Panc1 (cell line): ENCODE data around the gene ROS1. TPM values are rescaled to one million over a fixed set of nuclear protein-coding genes. Genes with fewer than 3 reads are reported as not detected.

Experiments used
- ATAC-seq: fragments of 200-7000 bp; cut with Tn5 transposase; 2 replicates; pipeline ENCODE4 v1.9.1; 2020; ENCODE audit warnings: mild to moderate bottlenecking, moderate library complexity
- BruUV-seq: library from RNA; stranded (reverse); fragments of 400-500 nt; replicated peaks from 2 replicates; lab custom pipeline; 2021; lab: Mats Ljungman, UMichigan
- CTCF ChIA-PET: fragments of 300-600 bp; sonication (Branson Sonifier 250); formaldehyde crosslinking; loops from one replicate; lab custom pipeline; 2022; ENCODE audit warnings: antibody characterized with exemption; lab: Charles Lee
- POLR2A ChIA-PET: fragments of 300-600 bp; sonication (Branson Sonifier 250); formaldehyde crosslinking; loops from one replicate; lab custom pipeline; 2022; ENCODE audit warnings: antibody characterized with exemption; lab: Charles Lee
- DNase-seq: peaks from one replicate; pipeline ENCODE4 v3.0.0-alpha.2; 2010; ENCODE audit warnings: low read depth, low spot score
- H3K27ac ChIP-seq: 2 replicates; pipeline ENCODE4 v1.5.1; 2011; ENCODE audit warnings: mild to moderate bottlenecking, low read length, inconsistent platforms
- H3K27me3 ChIP-seq: fragments of 200-500 bp; sonication (Bioruptor generic); 2 replicates; pipeline ENCODE4 v1.6.0; 2014; ENCODE audit warnings: low read length, inconsistent platforms; ENCODE audit not compliant: control insufficient read depth, insufficient read depth
- H3K36me3 ChIP-seq: fragments of 200-500 bp; sonication (Bioruptor generic); 2 replicates; pipeline ENCODE4 v1.5.1; 2014; ENCODE audit warnings: inconsistent platforms, mild to moderate bottlenecking, low read length, moderate library complexity; ENCODE audit not compliant: control insufficient read depth, insufficient read depth
- H3K4me1 ChIP-seq: 2 replicates; pipeline ENCODE4 v1.5.1; 2011; ENCODE audit warnings: inconsistent platforms, mild to moderate bottlenecking, low read length, moderate library complexity; ENCODE audit not compliant: control insufficient read depth, insufficient read depth
- H3K4me3 ChIP-seq, 2 experiments: 2 replicates each; pipeline ENCODE4 v1.5.1; 2011 to 2012; ENCODE audit warnings: low read depth in 2 of 2, low read length in 2 of 2, mild to moderate bottlenecking in 2 of 2, inconsistent platforms in 1 of 2, moderate library complexity in 1 of 2
- H3K9me3 ChIP-seq: fragments of 200-500 bp; sonication (Bioruptor generic); 2 replicates; pipeline ENCODE4 v1.5.1; 2014; ENCODE audit warnings: low read depth, mild to moderate bottlenecking, inconsistent platforms, low read length, moderate library complexity; ENCODE audit not compliant: control insufficient read depth, insufficient read depth
- CTCF ChIP-seq: fragments of 450-650 bp; IDR thresholded peaks from 2 replicates; pipeline ENCODE4 v1.5.1; 2017; ENCODE audit warnings: mild to moderate bottlenecking
- POLR2AphosphoS5 ChIP-seq: IDR thresholded peaks from 2 replicates; pipeline ENCODE4 v1.6.1; 2012; ENCODE audit warnings: mild to moderate bottlenecking, low read depth, low read length, moderate library complexity
- REST ChIP-seq, 2 experiments: IDR thresholded peaks; 2 replicates each; pipeline ENCODE4 v1.6.1; 2011 to 2012; ENCODE audit warnings: low read depth in 2 of 2, control low read depth in 1 of 2, low read length in 1 of 2, mild to moderate bottlenecking in 1 of 2, moderate library complexity in 1 of 2; ENCODE audit not compliant: insufficient read depth in 1 of 2
- SIN3A ChIP-seq: IDR thresholded peaks from 2 replicates; pipeline ENCODE4 v1.6.1; 2012; ENCODE audit warnings: low read depth, mild to moderate bottlenecking, low read length, moderate library complexity, borderline replicate concordance; ENCODE audit not compliant: insufficient read depth
- TCF7L2 ChIP-seq: IDR thresholded peaks from 2 replicates; pipeline ENCODE4 v1.6.1; 2011; ENCODE audit warnings: mild to moderate bottlenecking, low read depth, low read length, inconsistent platforms
- in situ Hi-C: cut with HindIII; loops from 2 replicates; pipeline ENCODE4 v1.10.0; 2016; ENCODE audit warnings: low sequenced_read_pairs, low pct_unique_long_range_greater_than_20kb
- intact Hi-C: fragments of 100-400 bp; cut with micrococcal nuclease; formaldehyde crosslinking; loops from one replicate; pipeline ENCODE4 v1.10.0; 2022; ENCODE audit not compliant: unreplicated experiment
- total RNA-seq: library from RNA; stranded (reverse); gene quantifications from one replicate; pipeline ENCODE4 v1.2.1, GENCODE V29; 2021; ENCODE audit not compliant: unreplicated experiment

Gene ROS1
- total RNA-seq, 1 experiment from 2014 or later, result 0.10 TPM

DNA sequence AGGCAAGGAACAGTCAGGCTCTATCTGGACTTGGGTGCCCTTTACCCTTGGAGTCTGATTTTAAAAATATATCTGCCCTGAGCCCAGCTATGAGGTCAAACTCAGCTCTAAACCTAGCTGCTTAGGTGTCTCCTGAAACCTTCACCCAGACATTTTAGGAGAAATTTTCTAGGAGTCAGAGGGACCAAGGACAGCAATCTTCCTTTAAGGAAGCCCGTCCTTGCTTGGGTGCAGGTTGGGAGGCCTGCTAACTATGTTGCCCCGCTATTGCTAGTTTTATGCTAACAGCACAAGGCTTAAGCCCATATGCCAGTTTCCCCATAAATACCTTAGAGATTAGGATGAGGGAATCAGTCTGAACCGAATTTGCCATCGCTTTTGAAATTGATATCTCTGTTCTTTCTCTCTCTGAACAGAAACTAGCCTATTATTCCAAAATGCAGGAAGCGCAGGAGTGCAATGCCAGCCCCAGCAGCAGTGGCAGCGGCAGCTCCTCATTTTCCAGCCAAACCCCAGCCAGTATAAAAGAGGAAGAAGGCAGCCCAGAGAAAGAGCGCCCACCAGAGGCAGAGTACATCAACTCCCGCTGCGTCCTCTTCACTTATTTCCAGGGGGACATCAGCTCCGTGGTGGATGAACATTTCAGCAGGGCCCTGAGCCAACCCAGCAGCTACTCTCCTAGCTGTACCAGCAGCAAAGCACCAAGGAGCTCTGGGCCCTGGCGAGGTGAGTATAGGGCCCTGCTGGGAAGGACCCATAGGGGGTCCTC lies 157.8 kb downstream of the ROS1 start:
- Histone ChIP-seq H3K27me3 (peaks cover 76% of the 10 kb centered on the region), H3K9me3 (no peaks in the 10 kb centered on the region), H3K4me1 (peaks cover 10% of the 10 kb centered on the region), H3K4me3 (no peak overlapping the region), H3K36me3 (no peaks in the 10 kb centered on the region), H3K27ac (no peak overlapping the region)
- ChIA-PET CTCF (no interaction called here), POLR2A (no interaction called here)
- in situ Hi-C loops (no loop called here), intact Hi-C loops (no loop called here)
- no TSS peak for BruUV-seq
- no peak for DNase-seq
- no peak for ATAC-seq
- TF ChIP-seq CTCF (peak; percentile 37), POLR2AphosphoS5 (no peak), REST (IDR thresholded peaks at IDR 0.05; ENCODE audit: insufficient read depth in 1 of 2, low read depth in 2 of 2, low read length in 1 of 2) (peak in 1 of 2 experiments; percentile 28; a peak in 1 of 4 replicates)

- peaks cover 10% of the 10 kb centered on the region for H3K4me1 ChIP-seq
- H3K9me3 ChIP-seq, result no peaks in the 10 kb centered on the region
- in situ Hi-C loops (no loop called here), intact Hi-C loops (no loop called here)
- ChIA-PET POLR2A (no interaction called here), CTCF (no interaction called here)
- BruUV-seq, result no TSS peak
- ATAC-seq (no peak), DNase-seq (no peak)
- no peak overlapping the region for H3K27ac ChIP-seq
- TF ChIP-seq SIN3A (no peak), POLR2AphosphoS5 (no peak), REST (IDR thresholded peaks at IDR 0.05; ENCODE audit: insufficient read depth in 1 of 2, low read depth in 2 of 2, low read length in 1 of 2) (no peak), TCF7L2 (no peak), CTCF (no peak)
- peaks cover 77% of the 10 kb centered on the region for H3K27me3 ChIP-seq
- no peak overlapping the region for H3K4me3 ChIP-seq
- H3K36me3 ChIP-seq, result no peaks in the 10 kb centered on the region; the same call in 1 of the 2 replicates
These were observed 158.7 kb downstream of the ROS1 start for GRCh38 chr6:117267054-117267347.
